OCI-LY1 (cell line): ENCODE measurements around the gene TMEM184B.

ENCODE experiments used
- H2AFZ ChIP-seq: fragments of 200-600 bp; sonication (generic), shearing (Covaris generic); 2 replicates; pipeline ENCODE4 v1.6.0; 2014; ENCODE audit warnings: antibody characterized with exemption, mild to moderate bottlenecking, low read length
- H3F3A ChIP-seq: fragments of 200-600 bp; sonication (generic), shearing (Covaris generic); 2 replicates; pipeline ENCODE4 v1.6.0; 2014; ENCODE audit warnings: mild to moderate bottlenecking, antibody characterized with exemption, low read length, moderate library complexity; ENCODE audit not compliant: insufficient read depth
- H3K27ac ChIP-seq: fragments of 200-600 bp; sonication (generic); 2 replicates; pipeline ENCODE4 v1.5.1; 2014; ENCODE audit warnings: low read length, mixed run types, mild to moderate bottlenecking, low read depth; ENCODE audit not compliant: poor library complexity, severe bottlenecking
- H3K27me3 ChIP-seq: fragments of 200-600 bp; sonication (generic); 2 replicates; pipeline ENCODE4 v1.6.0; 2014; ENCODE audit warnings: antibody characterized with exemption, mild to moderate bottlenecking, low read length, moderate library complexity; ENCODE audit not compliant: insufficient read depth
- H3K36me3 ChIP-seq: fragments of 200-600 bp; sonication (generic); 2 replicates; pipeline ENCODE4 v1.6.1; 2014; ENCODE audit warnings: mild to moderate bottlenecking, antibody characterized with exemption, low read length, moderate library complexity, mixed read lengths; ENCODE audit not compliant: insufficient read depth
- H3K4me1 ChIP-seq: fragments of 200-600 bp; sonication (generic); 2 replicates; pipeline ENCODE4 v1.5.1; 2014; ENCODE audit warnings: mild to moderate bottlenecking, low read length, moderate library complexity; ENCODE audit not compliant: insufficient read depth, severe bottlenecking
- H3K4me2 ChIP-seq: fragments of 200-600 bp; sonication (generic), shearing (Covaris generic); 2 replicates; pipeline ENCODE4 v1.6.1; 2014; ENCODE audit warnings: low read length
- H3K4me3 ChIP-seq: fragments of 200-600 bp; sonication (generic); 2 replicates; pipeline ENCODE4 v1.5.1; 2014; ENCODE audit warnings: low read length, low read depth, mild to moderate bottlenecking, mixed read lengths; ENCODE audit not compliant: poor library complexity, severe bottlenecking
- H3K79me2 ChIP-seq: fragments of 200-600 bp; shearing (Covaris generic); 2 replicates; pipeline ENCODE4 v1.6.1; 2016; ENCODE audit warnings: mixed run types, low read length, mixed read lengths; ENCODE audit not compliant: insufficient read depth
- H3K9ac ChIP-seq: fragments of 200-600 bp; sonication (generic), shearing (Covaris generic); 2 replicates; pipeline ENCODE4 v1.6.1; 2014; ENCODE audit warnings: mild to moderate bottlenecking, low read length, mixed read lengths
- H3K9me2 ChIP-seq: fragments of 200-600 bp; sonication (generic), shearing (Covaris generic); 2 replicates; pipeline ENCODE4 v1.6.1; 2014; ENCODE audit warnings: low read depth, mild to moderate bottlenecking, low read length, mixed read lengths
- H3K9me3 ChIP-seq: fragments of 200-600 bp; shearing (Covaris generic); 2 replicates; pipeline ENCODE4 v1.6.1; 2014; ENCODE audit warnings: low read length, mixed read lengths
- H4K20me1 ChIP-seq: fragments of 200-600 bp; sonication (generic), shearing (Covaris generic); 2 replicates; pipeline ENCODE4 v1.6.0; 2016; ENCODE audit warnings: mild to moderate bottlenecking, low read length; ENCODE audit not compliant: insufficient read depth
- EZH2 ChIP-seq: fragments of 200-600 bp; sonication (generic), shearing (Covaris generic); IDR thresholded peaks from 2 replicates; pipeline ENCODE4 v1.8.0; 2017; ENCODE audit warnings: borderline replicate concordance, mixed run types, mild to moderate bottlenecking, antibody characterized with exemption, low read length, moderate library complexity, mixed read lengths
- TF ChIP-seq, protein P1 (sequence below): fragments of 200-600 bp; sonication (generic), shearing (Covaris generic); IDR thresholded peaks from 2 replicates; pipeline ENCODE4 v1.5.1; 2017; ENCODE audit warnings: mild to moderate bottlenecking, antibody characterized with exemption, low read length, moderate library complexity, mixed read lengths

Gene TMEM184B

DNA sequence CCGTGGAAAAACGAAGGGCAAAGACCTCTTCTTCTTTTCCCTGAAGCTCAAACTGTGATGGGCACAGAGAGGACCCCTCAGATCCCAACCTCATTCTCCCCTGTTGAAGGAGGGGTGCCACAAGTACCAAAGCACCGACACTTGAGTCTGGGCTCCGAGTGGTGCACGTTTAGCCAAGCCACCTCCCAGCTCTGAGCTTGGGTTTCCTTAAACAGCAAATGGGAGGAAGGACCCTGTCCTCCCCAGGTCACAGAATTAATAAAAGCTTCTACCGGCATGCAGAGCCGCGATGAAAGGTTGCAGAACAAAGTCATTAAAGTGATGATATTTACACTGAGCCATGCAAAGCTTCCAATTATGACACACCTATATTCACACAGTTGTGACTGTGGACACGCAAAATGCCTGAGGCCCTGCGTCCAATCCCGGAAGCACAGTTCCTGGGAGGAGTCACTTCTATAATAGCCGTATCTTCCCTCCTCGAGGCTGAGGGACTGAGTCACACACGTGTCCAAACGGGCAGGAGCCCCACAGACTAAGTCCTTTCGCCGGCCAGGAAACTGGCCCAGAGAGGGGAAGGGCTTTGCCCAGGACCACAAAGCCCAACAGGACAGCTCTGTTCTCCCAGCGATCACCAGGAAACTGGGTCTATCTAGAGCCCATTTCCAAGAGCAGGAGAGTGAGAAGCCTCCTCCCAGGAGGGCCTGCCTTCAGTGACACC, 45.3 kb upstream of the TMEM184B start:
- no peaks in the 10 kb centered on the region for H3K9me2 ChIP-seq
- peak overlapping the region; percentile 80; the same call in 1 of the 2 replicates for H3K4me2 ChIP-seq
- H3F3A ChIP-seq, result no peaks in the 10 kb centered on the region
- H3K27ac ChIP-seq, result no peak overlapping the region
- H3K4me3 ChIP-seq, result peak overlapping the region; percentile 65
- H3K79me2 ChIP-seq, result no peaks in the 10 kb centered on the region
- H3K27me3 ChIP-seq, result peaks cover 12% of the 10 kb centered on the region; the same call in 1 of the 2 replicates
- H2AFZ ChIP-seq, result no peak overlapping the region
- H3K9me3 ChIP-seq, result no peaks in the 10 kb centered on the region
- no peaks in the 10 kb centered on the region for H3K36me3 ChIP-seq
- H3K9ac ChIP-seq, result peak overlapping the region; percentile 53; the same call in 1 of the 2 replicates
- TF ChIP-seq, protein P1, sequence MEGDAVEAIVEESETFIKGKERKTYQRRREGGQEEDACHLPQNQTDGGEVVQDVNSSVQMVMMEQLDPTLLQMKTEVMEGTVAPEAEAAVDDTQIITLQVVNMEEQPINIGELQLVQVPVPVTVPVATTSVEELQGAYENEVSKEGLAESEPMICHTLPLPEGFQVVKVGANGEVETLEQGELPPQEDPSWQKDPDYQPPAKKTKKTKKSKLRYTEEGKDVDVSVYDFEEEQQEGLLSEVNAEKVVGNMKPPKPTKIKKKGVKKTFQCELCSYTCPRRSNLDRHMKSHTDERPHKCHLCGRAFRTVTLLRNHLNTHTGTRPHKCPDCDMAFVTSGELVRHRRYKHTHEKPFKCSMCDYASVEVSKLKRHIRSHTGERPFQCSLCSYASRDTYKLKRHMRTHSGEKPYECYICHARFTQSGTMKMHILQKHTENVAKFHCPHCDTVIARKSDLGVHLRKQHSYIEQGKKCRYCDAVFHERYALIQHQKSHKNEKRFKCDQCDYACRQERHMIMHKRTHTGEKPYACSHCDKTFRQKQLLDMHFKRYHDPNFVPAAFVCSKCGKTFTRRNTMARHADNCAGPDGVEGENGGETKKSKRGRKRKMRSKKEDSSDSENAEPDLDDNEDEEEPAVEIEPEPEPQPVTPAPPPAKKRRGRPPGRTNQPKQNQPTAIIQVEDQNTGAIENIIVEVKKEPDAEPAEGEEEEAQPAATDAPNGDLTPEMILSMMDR, result no peak
- TF ChIP-seq EZH2, result no peak
- no peaks in the 10 kb centered on the region for H4K20me1 ChIP-seq
- peaks cover 35% of the 10 kb centered on the region for H3K4me1 ChIP-seq

DNA sequence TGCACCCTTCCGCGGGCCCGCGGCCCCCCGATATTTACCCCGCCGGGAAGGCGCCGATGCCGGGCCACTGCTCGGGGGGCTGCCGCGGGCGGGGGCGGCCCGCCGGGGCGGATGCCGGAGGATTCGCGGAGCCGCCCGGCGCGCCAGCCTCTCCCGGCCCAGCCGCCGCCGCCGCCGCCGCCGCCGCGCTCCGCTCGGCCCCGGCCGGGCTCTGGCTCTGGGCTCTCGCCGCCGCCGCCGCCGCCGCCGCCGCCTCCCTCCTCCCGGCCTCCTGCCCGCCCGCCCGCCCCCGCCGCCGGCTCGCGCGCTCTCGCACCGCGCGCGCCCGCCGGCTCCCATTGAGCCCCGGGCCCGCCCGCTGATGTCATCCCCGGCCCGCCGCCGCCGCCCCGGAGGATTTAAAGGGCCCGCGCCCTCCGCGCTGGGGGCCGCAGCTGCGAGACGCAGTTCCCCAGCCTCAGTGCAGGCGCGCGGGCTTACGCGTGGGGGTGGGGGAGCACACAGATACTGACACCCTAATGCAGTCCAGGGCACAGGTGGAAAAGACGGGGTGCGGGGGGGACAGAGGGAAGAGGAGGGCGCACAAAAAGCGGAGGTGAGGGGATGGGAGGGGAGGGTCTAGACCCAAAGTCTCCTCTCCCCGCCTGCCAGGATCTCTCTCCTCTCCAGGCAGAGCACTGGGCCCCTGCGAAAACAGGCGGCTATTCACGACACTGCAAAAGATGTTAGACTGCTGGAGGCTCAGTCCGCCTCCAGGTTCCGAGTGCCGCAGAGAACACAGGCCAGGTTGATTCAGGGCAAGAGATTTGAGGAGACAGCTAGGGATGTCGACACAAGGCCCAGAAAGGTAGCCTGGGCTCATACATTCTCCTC, 44.5 kb upstream of the TMEM184B start, which contains the start of gene CSNK1E:
CSNK1E (minus strand) TSS at position 312 of the 873 bp plus-strand sequence. CDS start 3,276 bp downstream, outside the sequence.
- Histone ChIP-seq H3F3A (no peaks in the 10 kb centered on the region), H3K4me2 (peak within 1 kb of the TSS; percentile 80), H3K9me2 (no peaks in the 10 kb centered on the region), H3K9me3 (no peaks in the 10 kb centered on the region), H3K4me1 (peaks cover 35% of the 10 kb centered on the region), H3K4me3 (peak within 1 kb of the TSS; percentile 65), H3K9ac (peak within 1 kb of the TSS; percentile 54; the same call in 1 of the 2 replicates), H3K36me3 (no peaks in the 10 kb centered on the region), H3K27ac (no peak within 1 kb of the TSS), H3K79me2 (no peaks in the 10 kb centered on the region), H2AFZ (no peak within 1 kb of the TSS), H4K20me1 (no peaks in the 10 kb centered on the region), H3K27me3 (peaks cover 12% of the 10 kb centered on the region; the same call in 1 of the 2 replicates)
- TF ChIP-seq EZH2, result no peak
- TF ChIP-seq, protein P1, result no peak

DNA sequence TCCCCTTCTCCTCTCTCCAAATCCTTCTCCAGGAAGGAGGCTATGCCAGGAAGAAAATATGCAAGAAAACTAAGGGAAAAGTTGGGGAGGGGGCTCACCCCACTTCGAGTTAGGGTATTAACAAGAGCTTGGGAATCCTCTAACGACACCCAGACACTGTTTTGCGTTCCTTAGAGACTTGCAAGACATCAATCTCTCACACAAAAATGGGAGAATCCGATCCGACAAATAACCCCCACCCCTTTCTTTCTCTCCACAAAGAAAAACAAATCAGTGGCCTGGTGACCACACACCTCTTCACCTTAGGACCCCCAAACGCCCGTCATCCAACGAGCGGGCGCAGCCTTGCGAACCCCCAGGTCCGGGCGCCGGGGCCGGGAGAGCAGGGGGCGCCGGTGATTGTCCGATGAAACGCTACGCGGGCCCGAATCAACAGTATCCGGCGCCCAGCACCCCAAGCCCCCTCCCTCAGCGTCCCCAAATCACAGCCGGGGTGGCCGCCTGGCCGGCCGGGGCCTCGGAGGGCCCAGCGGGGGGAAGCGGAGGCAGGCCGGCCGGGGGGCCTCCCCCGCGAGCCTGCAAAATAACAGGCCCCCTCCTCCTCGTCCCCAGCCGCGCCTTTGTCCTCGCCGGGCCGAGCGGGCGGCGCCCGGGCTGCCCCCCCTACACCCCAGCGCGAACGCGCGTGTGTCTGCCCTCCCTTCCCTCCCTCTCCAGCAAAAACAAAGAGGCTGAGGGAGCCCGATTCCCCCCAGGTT, 43.7 kb upstream of the TMEM184B start:
- peaks cover 12% of the 10 kb centered on the region; the same call in 1 of the 2 replicates for H3K27me3 ChIP-seq
- peaks cover 35% of the 10 kb centered on the region for H3K4me1 ChIP-seq
- H3K9me2 ChIP-seq, result no peaks in the 10 kb centered on the region
- H3K36me3 ChIP-seq, result no peaks in the 10 kb centered on the region
- no peaks in the 10 kb centered on the region for H4K20me1 ChIP-seq
- no peak overlapping the region for H2AFZ ChIP-seq
- H3K4me3 ChIP-seq, result peak overlapping the region; percentile 58
- no peaks in the 10 kb centered on the region for H3K79me2 ChIP-seq
- peak overlapping the region; percentile 54 for H3K4me2 ChIP-seq
- TF ChIP-seq EZH2, result no peak
- TF ChIP-seq, protein P1, result no peak
- H3K9me3 ChIP-seq, result no peaks in the 10 kb centered on the region
- H3K9ac ChIP-seq, result peak overlapping the region; percentile 54; the same call in 1 of the 2 replicates
- no peak overlapping the region for H3K27ac ChIP-seq
- H3F3A ChIP-seq, result no peaks in the 10 kb centered on the region
